HEK293 (cell line): ENCODE data around the gene KLHL35.
"Not testable (repeated sequence)": the region's sequence is repeated elsewhere in the genome, so short reads cannot be mapped to it uniquely, and the experiment has no call there.

ENCODE experiments used
- CTCF ChIA-PET: fragments of 350-600 bp; formaldehyde crosslinking; extraction: SDS; loops from one replicate; lab custom pipeline; 2021; ENCODE audit warnings: antibody characterized with exemption; lab: Yijun Ruan, JAX
- POLR2A ChIA-PET: fragments of 300-600 bp; formaldehyde crosslinking; extraction: SDS; loops from one replicate; lab custom pipeline; 2020; ENCODE audit warnings: antibody characterized with exemption, inconsistent platforms; lab: Yijun Ruan, JAX
- H3K27ac ChIP-seq: fragments of 200-500 bp; sonication (Bioruptor generic); 2 replicates; pipeline ENCODE4 v1.5.1; 2014; ENCODE audit warnings: low read depth, low read length, control low read depth, inconsistent platforms; ENCODE audit errors: extremely low read depth
- H3K36me3 ChIP-seq, 2 experiments: fragments of 200-500 bp in 1 of 2; sonication (Bioruptor generic) in 1 of 2; 1 replicate in 1 of 2; 2 replicates in 1 of 2; pipeline ENCODE4 v1.5.1; 2014 to 2017; ENCODE audit warnings: inconsistent platforms in 2 of 2, low read length in 2 of 2; ENCODE audit not compliant: control insufficient read depth in 2 of 2, insufficient read depth in 1 of 2
- H3K4me1 ChIP-seq: fragments of 200-500 bp; sonication (Bioruptor generic); 2 replicates; pipeline ENCODE4 v1.5.1; 2014; ENCODE audit warnings: mild to moderate bottlenecking, low read length, inconsistent platforms; ENCODE audit not compliant: control insufficient read depth, insufficient read depth
- H3K4me3 ChIP-seq: 2 replicates; pipeline ENCODE4 v1.5.1; 2011; ENCODE audit warnings: low read depth, mild to moderate bottlenecking, control low read depth, low read length, moderate library complexity
- H3K9me3 ChIP-seq: fragments of 200-500 bp; sonication (Bioruptor generic); 2 replicates; pipeline ENCODE4 v1.5.1; 2014; ENCODE audit warnings: low read depth, low read length, inconsistent platforms; ENCODE audit not compliant: control insufficient read depth, insufficient read depth
- HOXC10 ChIP-seq: sonication (generic); formaldehyde crosslinking; IDR thresholded peaks from 2 replicates; pipeline ENCODE4 v1.8.1; 2023; ENCODE audit warnings: mild to moderate bottlenecking, missing genetic modification reagents
- SCRT2 ChIP-seq: fragments of 450-650 bp; formaldehyde crosslinking; IDR thresholded peaks from 2 replicates; pipeline ENCODE4 v1.5.1; 2016; ENCODE audit warnings: missing biosample characterization, missing genetic modification characterization
- ZIC2 ChIP-seq: fragments of 450-650 bp; formaldehyde crosslinking; IDR thresholded peaks from 2 replicates; pipeline ENCODE4 v1.5.1; 2016; ENCODE audit warnings: missing biosample characterization, missing genetic modification characterization
- ZNF10 ChIP-seq: fragments of 450-650 bp; formaldehyde crosslinking; IDR thresholded peaks from 2 replicates; pipeline ENCODE4 v1.5.1; 2017; ENCODE audit warnings: missing biosample characterization, missing genetic modification characterization
- ZNF121 ChIP-seq: fragments of 450-650 bp; formaldehyde crosslinking; IDR thresholded peaks from 2 replicates; pipeline ENCODE4 v1.5.1; 2016; ENCODE audit warnings: missing biosample characterization, missing genetic modification characterization
- ZNF175 ChIP-seq: fragments of 450-650 bp; formaldehyde crosslinking; IDR thresholded peaks from 2 replicates; pipeline ENCODE4 v1.5.1; 2016; ENCODE audit warnings: missing biosample characterization, missing genetic modification characterization
- ZNF23 ChIP-seq: fragments of 450-650 bp; formaldehyde crosslinking; IDR thresholded peaks from 2 replicates; pipeline ENCODE4 v1.5.1; 2016; ENCODE audit warnings: missing biosample characterization, missing genetic modification characterization, borderline replicate concordance
- ZNF473 ChIP-seq: fragments of 450-650 bp; formaldehyde crosslinking; IDR thresholded peaks from 2 replicates; pipeline ENCODE4 v1.5.1; 2017; ENCODE audit warnings: missing biosample characterization, missing genetic modification characterization
- ZNF530 ChIP-seq: fragments of 450-650 bp; formaldehyde crosslinking; IDR thresholded peaks from 2 replicates; pipeline ENCODE4 v1.5.1; 2016; ENCODE audit warnings: low read depth, missing biosample characterization, missing genetic modification characterization
- ZNF549 ChIP-seq: fragments of 450-650 bp; IDR thresholded peaks from 2 replicates; pipeline ENCODE4 v1.5.1; 2018; ENCODE audit warnings: missing biosample characterization, missing genetic modification characterization, mild to moderate bottlenecking, inconsistent platforms, moderate library complexity
- ZNF692 ChIP-seq: fragments of 450-650 bp; formaldehyde crosslinking; IDR thresholded peaks from 2 replicates; pipeline ENCODE4 v1.5.1; 2016; ENCODE audit warnings: missing biosample characterization, missing genetic modification characterization
- ZNF830 ChIP-seq: fragments of 450-650 bp; IDR thresholded peaks from 2 replicates; pipeline ENCODE4 v1.5.0; 2018; ENCODE audit warnings: missing biosample characterization, missing genetic modification characterization, low read depth, mild to moderate bottlenecking, moderate library complexity
- TF ChIP-seq, protein P1 (sequence below): fragments of 450-650 bp; formaldehyde crosslinking; IDR thresholded peaks from 2 replicates; pipeline ENCODE4 v1.5.1; 2016; ENCODE audit warnings: missing biosample characterization, missing genetic modification characterization, low read depth
- TF ChIP-seq, protein P2 (sequence below): fragments of 450-650 bp; formaldehyde crosslinking; IDR thresholded peaks from 2 replicates; pipeline ENCODE4 v1.5.1; 2016; ENCODE audit warnings: missing biosample characterization, missing genetic modification characterization

KLHL35 gene

GRCh38 chr11:75413864-75414263 lies 19.1 kb downstream of the KLHL35 start:
- Histone ChIP-seq H3K4me3 (no peak overlapping the region), H3K36me3 (peaks cover 12 to 44% of the 10 kb centered on the region in 2 experiments), H3K4me1 (no peaks in the 10 kb centered on the region), H3K27ac (no peak overlapping the region)
- POLR2A ChIA-PET = interaction anchor here (1.5 kb wide), 1 partner anchor 10 kb away, joined by 3 read pairs; no protein-coding TSS in a partner anchor
- CTCF ChIA-PET = interaction anchor here (0.7 to 1.1 kb wide), 3 partner anchors 14 to 118 kb away, joined by 3 to 7 read pairs (median 3); no protein-coding TSS in a partner anchor
- TF ChIP-seq ZNF830 (tag by site-specific recombination) (no peak), SCRT2 (no peak), ZNF549 (tag by site-specific recombination) (no peak), HOXC10 (no peak), ZNF530 (tag by site-specific recombination) (no peak), ZNF692 (tag by site-specific recombination) (no peak), ZNF473 (tag by site-specific recombination) (no peak), ZNF175 (tag by site-specific recombination) (no peak)
- TF ChIP-seq, protein P1, sequence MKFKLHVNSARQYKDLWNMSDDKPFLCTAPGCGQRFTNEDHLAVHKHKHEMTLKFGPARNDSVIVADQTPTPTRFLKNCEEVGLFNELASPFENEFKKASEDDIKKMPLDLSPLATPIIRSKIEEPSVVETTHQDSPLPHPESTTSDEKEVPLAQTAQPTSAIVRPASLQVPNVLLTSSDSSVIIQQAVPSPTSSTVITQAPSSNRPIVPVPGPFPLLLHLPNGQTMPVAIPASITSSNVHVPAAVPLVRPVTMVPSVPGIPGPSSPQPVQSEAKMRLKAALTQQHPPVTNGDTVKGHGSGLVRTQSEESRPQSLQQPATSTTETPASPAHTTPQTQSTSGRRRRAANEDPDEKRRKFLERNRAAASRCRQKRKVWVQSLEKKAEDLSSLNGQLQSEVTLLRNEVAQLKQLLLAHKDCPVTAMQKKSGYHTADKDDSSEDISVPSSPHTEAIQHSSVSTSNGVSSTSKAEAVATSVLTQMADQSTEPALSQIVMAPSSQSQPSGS = no peak
- TF ChIP-seq, all 188 proteins: peak for 0
- H3K9me3 ChIP-seq = no peaks in the 10 kb centered on the region

GRCh38 chr11:75413146-75413545 lies 19.9 kb downstream of the KLHL35 start:
- POLR2A ChIA-PET = interaction anchor here (1.5 kb wide), 1 partner anchor 10 kb away, joined by 3 read pairs; no protein-coding TSS in a partner anchor
- not testable (repeated sequence) for H3K9me3 ChIP-seq, H3K4me1 ChIP-seq, H3K4me3 ChIP-seq, H3K27ac ChIP-seq
- CTCF ChIA-PET = interaction anchor here (0.7 to 1.1 kb wide), 3 partner anchors 15 to 119 kb away, joined by 3 to 7 read pairs (median 3); no protein-coding TSS in a partner anchor
- peaks cover 14 to 52% of the 10 kb centered on the region in 2 experiments for H3K36me3 ChIP-seq

GRCh38 chr11:75409971-75410370 lies 23.0 kb downstream of the KLHL35 start:
- H3K36me3 ChIP-seq = peaks cover 17 to 64% of the 10 kb centered on the region in 2 experiments
- POLR2A ChIA-PET, H3K4me1 ChIP-seq, H3K9me3 ChIP-seq, CTCF ChIA-PET, H3K4me3 ChIP-seq, H3K27ac ChIP-seq: not testable (repeated sequence)

- peak; percentile 87 for TF ChIP-seq ZNF121 (tag by site-specific recombination)
- TF ChIP-seq ZNF23 = no peak
- no peaks in the 10 kb centered on the region for H3K4me1 ChIP-seq
- no peak overlapping the region for H3K27ac ChIP-seq
- H3K4me3 ChIP-seq = no peak overlapping the region
- POLR2A ChIA-PET = interaction anchor here (1.1 to 1.5 kb wide), 2 partner anchors 8 to 9 kb away, joined by 3 to 7 read pairs; no protein-coding TSS in a partner anchor
- no peaks in the 10 kb centered on the region for H3K9me3 ChIP-seq
- peaks cover 17 to 68% of the 10 kb centered on the region in 2 experiments for H3K36me3 ChIP-seq
- CTCF ChIA-PET = interaction anchor here (0.6 to 2.1 kb wide), 7 partner anchors 9 to 189 kb away, joined by 3 to 13 read pairs (median 5); no protein-coding TSS in a partner anchor
Measured at GRCh38 chr11:75408957-75409219, 24.1 kb downstream of the KLHL35 start.

GRCh38 chr11:75406338-75406777 lies 26.6 kb downstream of the KLHL35 start:
- no peak overlapping the region for H3K4me3 ChIP-seq
- H3K4me1 ChIP-seq = peaks cover 4% of the 10 kb centered on the region
- peaks cover 13 to 74% of the 10 kb centered on the region in 2 experiments for H3K36me3 ChIP-seq
- TF ChIP-seq ZNF10 (tag by site-specific recombination) = peak; percentile 82
- TF ChIP-seq, protein P2, sequence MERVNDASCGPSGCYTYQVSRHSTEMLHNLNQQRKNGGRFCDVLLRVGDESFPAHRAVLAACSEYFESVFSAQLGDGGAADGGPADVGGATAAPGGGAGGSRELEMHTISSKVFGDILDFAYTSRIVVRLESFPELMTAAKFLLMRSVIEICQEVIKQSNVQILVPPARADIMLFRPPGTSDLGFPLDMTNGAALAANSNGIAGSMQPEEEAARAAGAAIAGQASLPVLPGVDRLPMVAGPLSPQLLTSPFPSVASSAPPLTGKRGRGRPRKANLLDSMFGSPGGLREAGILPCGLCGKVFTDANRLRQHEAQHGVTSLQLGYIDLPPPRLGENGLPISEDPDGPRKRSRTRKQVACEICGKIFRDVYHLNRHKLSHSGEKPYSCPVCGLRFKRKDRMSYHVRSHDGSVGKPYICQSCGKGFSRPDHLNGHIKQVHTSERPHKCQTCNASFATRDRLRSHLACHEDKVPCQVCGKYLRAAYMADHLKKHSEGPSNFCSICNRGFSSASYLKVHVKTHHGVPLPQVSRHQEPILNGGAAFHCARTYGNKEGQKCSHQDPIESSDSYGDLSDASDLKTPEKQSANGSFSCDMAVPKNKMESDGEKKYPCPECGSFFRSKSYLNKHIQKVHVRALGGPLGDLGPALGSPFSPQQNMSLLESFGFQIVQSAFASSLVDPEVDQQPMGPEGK (tag by site-specific recombination) = no peak
- TF ChIP-seq ZIC2 (tag by site-specific recombination) = peak; percentile 12; the same call in 1 of the 2 replicates
- H3K9me3 ChIP-seq = no peaks in the 10 kb centered on the region
- H3K27ac ChIP-seq = no peak overlapping the region
- POLR2A ChIA-PET = no interaction called here
- CTCF ChIA-PET = interaction anchor here (0.8 to 1.7 kb wide), 2 partner anchors 18 to 477 kb away, joined by 4 to 5 read pairs; no protein-coding TSS in a partner anchor
